GM12878 (cell line): ENCODE measurements around the gene RPUSD2. TPM values are rescaled to one million over a fixed set of nuclear protein-coding genes. Genes with fewer than 3 reads are reported as not detected.

ENCODE experiments used
- ATAC-seq: fragments of 200-7000 bp; cut with Tn5 transposase; 3 replicates; pipeline ENCODE4 v1.9.1; 2020; ENCODE audit warnings: mild to moderate bottlenecking, moderate library complexity
- BruUV-seq: library from RNA; stranded (reverse); fragments of 400-500 nt; replicated peaks from 2 replicates; lab custom pipeline; 2021; lab: Mats Ljungman, UMichigan
- CTCF ChIA-PET: fragments of 300-600 bp; sonication (Branson Sonifier 250); formaldehyde crosslinking; extraction: SDS; loops from one replicate; lab custom pipeline; 2021; ENCODE audit warnings: inconsistent platforms; lab: Yijun Ruan, JAX
- POLR2A ChIA-PET: fragments of 350-600 bp; formaldehyde crosslinking; extraction: SDS; loops from one replicate; lab custom pipeline; 2021; ENCODE audit warnings: inconsistent platforms; lab: Charles Lee
- RAD21 ChIA-PET: fragments of 300-600 bp; sonication (Branson Sonifier 250); formaldehyde crosslinking; loops from one replicate; lab custom pipeline; 2023; ENCODE audit warnings: antibody characterized with exemption; ENCODE audit not compliant: unreplicated experiment; lab: Charles Lee
- SMC1A ChIA-PET: fragments of 300-600 bp; sonication (Branson Sonifier 250); formaldehyde crosslinking; loops from one replicate; lab custom pipeline; 2023; ENCODE audit not compliant: unreplicated experiment, uncharacterized antibody; lab: Charles Lee
- DNase-seq: peaks from one replicate; pipeline ENCODE4 v3.0.0-alpha.2; 2011; ENCODE audit warnings: low read depth, low spot score
- FAIRE-seq: peaks from 3 replicates; lab custom pipeline; 2011; peaks lifted over from hg19 to GRCh38; lab: Jason Lieb, UNC
- H2AFZ ChIP-seq: 2 replicates; pipeline ENCODE4 v1.6.0; 2011; ENCODE audit warnings: low read depth, low read length, control low read depth; ENCODE audit not compliant: control insufficient read depth
- H3K27ac ChIP-seq: 2 replicates; pipeline ENCODE4 v1.5.1; 2011; ENCODE audit warnings: control low read depth; ENCODE audit not compliant: control insufficient read depth, insufficient read depth
- H3K27me3 ChIP-seq, 2 experiments: replicated peaks in 1 of 2; 2 replicates each; pipeline versions ENCODE4 v1.6.0 to v1.6.1; 2011; ENCODE audit warnings: low read length in 1 of 2; ENCODE audit not compliant: control insufficient read depth in 2 of 2, insufficient read depth in 2 of 2
- H3K36me3 ChIP-seq, 2 experiments: 2 replicates each; pipeline ENCODE4 v1.5.1; 2011; ENCODE audit warnings: low read length in 1 of 2; ENCODE audit not compliant: control insufficient read depth in 2 of 2, insufficient read depth in 2 of 2
- H3K4me1 ChIP-seq: 2 replicates; pipeline ENCODE4 v1.6.1; 2011; ENCODE audit warnings: mild to moderate bottlenecking, low read length, moderate library complexity, mixed read lengths; ENCODE audit not compliant: control insufficient read depth, insufficient read depth
- H3K4me2 ChIP-seq: 2 replicates; pipeline ENCODE4 v1.6.0; 2011; ENCODE audit warnings: control low read depth; ENCODE audit not compliant: control insufficient read depth, insufficient read depth
- H3K4me3 ChIP-seq: fragments of 200-600 bp; sonication (generic); 2 replicates; pipeline ENCODE4 v1.5.1; 2016
- H3K79me2 ChIP-seq: 2 replicates; pipeline ENCODE4 v1.6.0; 2011; ENCODE audit warnings: low read length; ENCODE audit not compliant: control insufficient read depth, insufficient read depth
- H3K9ac ChIP-seq: 2 replicates; pipeline ENCODE4 v1.8.0; 2011; ENCODE audit warnings: low read length, control low read depth, mixed read lengths; ENCODE audit not compliant: control insufficient read depth, insufficient read depth
- H3K9me3 ChIP-seq: replicated peaks from 3 replicates; pipeline ENCODE4 v1.5.1; 2011; ENCODE audit warnings: mild to moderate bottlenecking, low read length; ENCODE audit not compliant: control insufficient read depth, insufficient read depth
- H4K20me1 ChIP-seq: 2 replicates; pipeline ENCODE4 v1.6.0; 2011; ENCODE audit not compliant: control insufficient read depth, insufficient read depth
- CBX3 ChIP-seq: fragments of 200-600 bp; sonication (generic); IDR thresholded peaks from 2 replicates; pipeline ENCODE4 v1.6.1; 2016; ENCODE audit warnings: low read depth, borderline replicate concordance
- CBX5 ChIP-seq: sonication (generic); IDR thresholded peaks from 2 replicates; pipeline ENCODE4 v1.6.1; 2016; ENCODE audit warnings: low read depth, moderate library complexity, mild to moderate bottlenecking, inconsistent platforms
- CEBPB ChIP-seq, 2 experiments: fragments of 150-350 bp in 1 of 2; IDR thresholded peaks; 2 replicates each; pipeline ENCODE4 v1.6.1; 2012 to 2014; ENCODE audit warnings: low read depth in 2 of 2, low read length in 2 of 2, borderline replicate concordance in 1 of 2, inconsistent platforms in 1 of 2
- CHD2 ChIP-seq: IDR thresholded peaks from 2 replicates; pipeline ENCODE4 v1.6.1; 2011; ENCODE audit warnings: low read depth, low read length, improper control_type of control experiment, borderline replicate concordance
- HDAC6 ChIP-seq: fragments of 200-600 bp; sonication (generic); IDR thresholded peaks from one replicate; pipeline ENCODE4 v1.8.0; 2017; ENCODE audit warnings: antibody characterized with exemption; ENCODE audit not compliant: unreplicated experiment
- IRF5 ChIP-seq: fragments of 450-650 bp; IDR thresholded peaks from 2 replicates; pipeline ENCODE4 v1.6.1; 2017; ENCODE audit warnings: borderline replicate concordance
- LARP7 ChIP-seq: fragments of 450-650 bp; IDR thresholded peaks from 2 replicates; pipeline ENCODE4 v1.6.1; 2017; ENCODE audit warnings: mild to moderate bottlenecking
- MEF2B ChIP-seq: fragments of 450-650 bp; IDR thresholded peaks from 2 replicates; pipeline ENCODE4 v1.6.1; 2018; ENCODE audit warnings: mild to moderate bottlenecking, moderate library complexity; ENCODE audit not compliant: partially characterized antibody, poor library complexity, severe bottlenecking
- NFYA ChIP-seq: IDR thresholded peaks from 2 replicates; pipeline ENCODE4 v1.6.1; 2011; ENCODE audit warnings: low read depth, mild to moderate bottlenecking, low read length, improper control_type of control experiment, borderline replicate concordance
- POLR2AphosphoS5 ChIP-seq: IDR thresholded peaks from 2 replicates; pipeline ENCODE4 v1.6.1; 2011; ENCODE audit warnings: mild to moderate bottlenecking, low read length, inconsistent platforms
- RAD51 ChIP-seq: fragments of 450-650 bp; IDR thresholded peaks from 2 replicates; pipeline ENCODE4 v1.6.1; 2016; ENCODE audit warnings: moderate library complexity, mild to moderate bottlenecking, inconsistent platforms
- SIX5 ChIP-seq: IDR thresholded peaks from 2 replicates; pipeline ENCODE4 v1.6.1; 2011; ENCODE audit warnings: mild to moderate bottlenecking, low read depth, low read length, moderate library complexity; ENCODE audit not compliant: severe bottlenecking
- SMAD5 ChIP-seq: IDR thresholded peaks from 2 replicates; pipeline ENCODE4 v1.6.1; 2016; ENCODE audit warnings: antibody characterized with exemption, low read depth
- SRF ChIP-seq, 2 experiments: IDR thresholded peaks; 2 replicates each; pipeline ENCODE4 v1.6.1; 2011; ENCODE audit warnings: low read depth in 2 of 2, low read length in 2 of 2, mild to moderate bottlenecking in 1 of 2, moderate library complexity in 1 of 2
- STAT3 ChIP-seq: IDR thresholded peaks from 2 replicates; pipeline ENCODE4 v1.6.1; 2011; ENCODE audit warnings: low read depth, low read length, improper control_type of control experiment
- TCF7 ChIP-seq: IDR thresholded peaks from 2 replicates; pipeline ENCODE4 v1.6.1; 2014; ENCODE audit warnings: antibody characterized with exemption, borderline replicate concordance
- ZNF217 ChIP-seq: fragments of 450-650 bp; IDR thresholded peaks from 2 replicates; pipeline ENCODE4 v1.6.1; 2017; ENCODE audit warnings: antibody characterized with exemption, mild to moderate bottlenecking
- WGBS: methylation state at CpG from one replicate; pipeline ENCODE4 v1.1.6; 2016; ENCODE audit warnings: low lambda C conversion rate; ENCODE audit not compliant: insufficient replicate concordance, insufficient coverage; ENCODE audit errors: missing lambda C conversion rate; 5-methylcytosine and 5-hydroxymethylcytosine counted together
- in situ Hi-C: fragments of 300-500 bp; cut with MboI; formaldehyde crosslinking; loops from 9 replicates; pipeline ENCODE4 v1.14.3; 2018; ENCODE audit warnings: mixed read lengths
- intact Hi-C: fragments of 100-400 bp; cut with micrococcal nuclease; formaldehyde crosslinking; loops from one replicate; pipeline ENCODE4 v1.14.2; 2022; ENCODE audit not compliant: unreplicated experiment
- polyA plus RNA-seq, 11 experiments: library from polyadenylated mRNA; depleted of rRNA in 4 of 11; unstranded in 6 of 11; stranded (reverse) in 5 of 11; fragments of >200 nt; fragmentation: Nextera tagmentation in 4 of 11; fragmentation: Illumina TruSeq in 1 of 11; extraction: Ambion mirVana in 4 of 11; extraction: Trizol in 1 of 11; gene quantifications; 1 replicate in 1 of 11; 2 replicates in 10 of 11; pipeline versions ENCODE4 v1.2.1 to v1.2.3, GENCODE V29; 2011 to 2016; ENCODE audit warnings: inconsistent platforms in 2 of 11, missing spikeins in 2 of 11, low read depth in 1 of 11
- total RNA-seq, 4 experiments: library from RNA; depleted of rRNA in 3 of 4; stranded (reverse); fragments of >200 nt in 3 of 4; fragmentation: Illumina TruSeq in 1 of 4; extraction: Trizol in 1 of 4; gene quantifications; 2 replicates each; pipeline versions ENCODE4 v1.2.1 to v1.2.3, GENCODE V29; 2013 to 2021

RPUSD2 gene
- total and polyA plus RNA-seq, 10 of the 15 experiments (the other 5 are each of a cell fraction or from before 2014, with no cell fraction given) = 4.0 to 33.3 (median 18.5) TPM

GRCh38 chr15:40525855-40526254 lies 43.2 kb upstream of the RPUSD2 start:
- FAIRE-seq (no peak), DNase-seq (no peak)
- Histone ChIP-seq H3K9me3 (no peaks in the 10 kb centered on the region), H2AFZ (no peak overlapping the region), H3K4me2 (no peak overlapping the region), H3K36me3 (no peaks in the 10 kb centered on the region), H4K20me1 (no peaks in the 10 kb centered on the region), H3K4me3 (no peak overlapping the region)
- WGBS = 65% methylated on average over 3 of the region's 3 CpGs
- no TSS peak for BruUV-seq
- POLR2A ChIA-PET = no interaction called here
- SMC1A ChIA-PET = interaction anchor here (0.9 to 1.2 kb wide), 2 partner anchors 64 to 222 kb away, joined by 3 read pairs; no protein-coding TSS in a partner anchor
- CTCF ChIA-PET = interaction anchor here (1.1 kb wide), 1 partner anchor 83 kb away, joined by 3 read pairs; no protein-coding TSS in a partner anchor
- no peak for TF ChIP-seq MEF2B
- TF ChIP-seq HDAC6 = no peak
- TF ChIP-seq STAT3 = no peak
- TF ChIP-seq CHD2 = no peak
- no peak for TF ChIP-seq POLR2AphosphoS5
- no peak for TF ChIP-seq SRF (IDR thresholded peaks at IDR 0.05; ENCODE audit: low read depth in 2 of 2, low read length in 2 of 2)
- TF ChIP-seq ZNF217 = no peak
- no peak for TF ChIP-seq CEBPB (IDR thresholded peaks at IDR 0.05; ENCODE audit: borderline replicate concordance in 1 of 2, low read depth in 2 of 2, low read length in 2 of 2)
- no peak for TF ChIP-seq IRF5
- TF ChIP-seq LARP7 = no peak
- no peak for TF ChIP-seq CBX3
- no peak for TF ChIP-seq CBX5
- TF ChIP-seq NFYA = no peak
- no peak for TF ChIP-seq RAD51
- no peak for TF ChIP-seq SIX5
- no peak for TF ChIP-seq SMAD5
- TF ChIP-seq TCF7 = no peak
- TF ChIP-seq, all 136 proteins: peak for 0
- H3K9ac ChIP-seq = no peak overlapping the region
- no peaks in the 10 kb centered on the region for H3K79me2 ChIP-seq
- in situ Hi-C loops = no loop called here
- no peak overlapping the region for H3K27ac ChIP-seq
- RAD21 ChIA-PET = interaction anchor here (0.5 to 2.0 kb wide), 2 partner anchors 25 to 147 kb away, joined by 3 to 10 read pairs; no protein-coding TSS in a partner anchor
- H3K4me1 ChIP-seq = peaks cover 6% of the 10 kb centered on the region
- intact Hi-C loops = no loop called here
- no peak for ATAC-seq
- no peaks in the 10 kb centered on the region for H3K27me3 ChIP-seq
